K562 (cell line): Measurements from ENCODE around the gene MAZ. TPM values are rescaled to one million over a fixed set of nuclear protein-coding genes. Genes with fewer than 3 reads are reported as not detected.

ENCODE experiments used
- ATAC-seq: fragments of 200-7000 bp; cut with Tn5 transposase; 3 replicates; pipeline ENCODE4 v1.9.1; 2020; ENCODE audit warnings: moderate library complexity
- BruUV-seq: library from RNA; stranded (reverse); fragments of 400-500 nt; replicated peaks from 2 replicates; lab custom pipeline; 2021; lab: Mats Ljungman, UMichigan
- CTCF ChIA-PET: fragments of 300-600 bp; formaldehyde crosslinking; extraction: SDS; loops from one replicate; lab custom pipeline; 2021; ENCODE audit warnings: low intra/inter-chr PET ratio; lab: Yijun Ruan, JAX
- POLR2A ChIA-PET: fragments of 300-600, 350-650 bp; sonication (Branson Sonifier 250); formaldehyde crosslinking; extraction: SDS; loops from one replicate; lab custom pipeline; 2021; ENCODE audit warnings: antibody characterized with exemption, inconsistent platforms; lab: Yijun Ruan, JAX
- DNase-seq, 4 experiments: peaks; one replicate each; pipeline versions ENCODE4 v3.0.0 to v3.0.0-alpha.2; 2011 to 2018; ENCODE audit warnings: low spot score in 3 of 4, mixed read lengths in 3 of 4; ENCODE audit errors: extremely low read depth in 1 of 4
- FAIRE-seq: peaks from 2 replicates; lab custom pipeline; 2011; peaks lifted over from hg19 to GRCh38; lab: Jason Lieb, UNC
- H2AFZ ChIP-seq: 2 replicates; pipeline ENCODE4 v1.6.0; 2011; ENCODE audit warnings: low read depth, low read length, control low read depth, inconsistent platforms
- H3K27ac ChIP-seq: fragments of 200-600 bp; 3 replicates; pipeline ENCODE4 v1.8.0; 2011; ENCODE audit warnings: low read depth, mild to moderate bottlenecking, control low read depth, inconsistent platforms, low read length, moderate library complexity, mixed read lengths; ENCODE audit errors: extremely low read depth
- H3K27me3 ChIP-seq, 2 experiments: fragments of 300-600 bp in 1 of 2; 2 replicates in 1 of 2; 3 replicates in 1 of 2; pipeline versions ENCODE4 v1.6.0 to v1.8.0; 2011; ENCODE audit warnings: inconsistent platforms in 2 of 2, low read length in 2 of 2, mild to moderate bottlenecking in 1 of 2, mixed read lengths in 1 of 2, moderate library complexity in 1 of 2; ENCODE audit not compliant: control insufficient read depth in 2 of 2, insufficient read depth in 2 of 2
- H3K36me3 ChIP-seq: fragments of 300-600 bp; 3 replicates; pipeline ENCODE4 v1.8.0; 2011; ENCODE audit warnings: mild to moderate bottlenecking, low read length, inconsistent platforms; ENCODE audit not compliant: control insufficient read depth, insufficient read depth
- H3K4me1 ChIP-seq, 2 experiments: fragments of 200-600 bp in 1 of 2; replicated peaks in 1 of 2; 2 replicates in 1 of 2; 3 replicates in 1 of 2; pipeline versions ENCODE4 v1.5.1 to v1.8.0; 2011; ENCODE audit warnings: inconsistent platforms in 2 of 2, low read length in 2 of 2, mild to moderate bottlenecking in 1 of 2, mixed read lengths in 1 of 2, moderate library complexity in 1 of 2; ENCODE audit not compliant: control insufficient read depth in 2 of 2, insufficient read depth in 2 of 2
- H3K4me2 ChIP-seq: 2 replicates; pipeline ENCODE4 v1.6.1; 2011; ENCODE audit warnings: low read length, control low read depth, inconsistent platforms, mixed read lengths; ENCODE audit not compliant: insufficient read depth
- H3K4me3 ChIP-seq: fragments of 200-600 bp; sonication (generic), shearing (Covaris generic); 2 replicates; pipeline ENCODE4 v1.5.1; 2016; ENCODE audit warnings: control low read depth, inconsistent platforms
- H3K79me2 ChIP-seq: fragments of 200-600 bp; 3 replicates; pipeline ENCODE4 v1.8.0; 2011; ENCODE audit warnings: low read length, inconsistent platforms; ENCODE audit not compliant: control insufficient read depth, insufficient read depth
- H3K9ac ChIP-seq, 2 experiments: 2 replicates each; pipeline versions ENCODE4 v1.6.0 to v1.6.1; 2011; ENCODE audit warnings: low read depth in 2 of 2, low read length in 2 of 2, control low read depth in 1 of 2, inconsistent platforms in 1 of 2, mild to moderate bottlenecking in 1 of 2, mixed read lengths in 1 of 2; ENCODE audit not compliant: insufficient read depth in 1 of 2
- H3K9me1 ChIP-seq: one replicate; pipeline ENCODE4 v1.6.0; 2011; ENCODE audit warnings: inconsistent platforms, mild to moderate bottlenecking, low read length, moderate library complexity; ENCODE audit not compliant: control insufficient read depth, insufficient read depth
- H3K9me3 ChIP-seq: replicated peaks from 2 replicates; pipeline ENCODE4 v1.5.1; 2011; ENCODE audit warnings: low read depth, low read length, inconsistent platforms; ENCODE audit not compliant: control insufficient read depth, insufficient read depth
- H4K20me1 ChIP-seq: replicated peaks from 2 replicates; pipeline ENCODE4 v1.6.1; 2011; ENCODE audit warnings: low read length, inconsistent platforms, mixed read lengths; ENCODE audit not compliant: control insufficient read depth, insufficient read depth
- DIDO1 ChIP-seq: fragments of 450-650 bp; IDR thresholded peaks from 2 replicates; pipeline ENCODE4 v1.6.1; 2016; ENCODE audit warnings: low read depth, missing biosample characterization, missing genetic modification characterization
- WGBS: fragments of 100-300 bp; shearing (Covaris generic); methylation state at CpG from one replicate; pipeline ENCODE4 v1.1.6; 2016; ENCODE audit warnings: low coverage, mixed read lengths; ENCODE audit not compliant: insufficient coverage; ENCODE audit errors: missing lambda C conversion rate; 5-methylcytosine and 5-hydroxymethylcytosine counted together
- in situ Hi-C: fragments of 300-500 bp; cut with MboI; formaldehyde crosslinking; loops from 4 replicates; pipeline ENCODE4 v1.15.0; 2018; ENCODE audit warnings: inconsistent platforms, mixed read lengths
- intact Hi-C: fragments of 100-400 bp; cut with micrococcal nuclease; formaldehyde crosslinking; loops from 2 replicates; pipeline ENCODE4 v1.14.2; 2022
- polyA plus RNA-seq, 8 experiments: library from polyadenylated mRNA; depleted of rRNA in 4 of 8; stranded (reverse) in 5 of 8; unstranded in 3 of 8; fragments of >200 nt; fragmentation: Nextera tagmentation in 2 of 8; fragmentation: Illumina TruSeq in 1 of 8; extraction: Ambion mirVana in 2 of 8; extraction: Trizol in 1 of 8; gene quantifications; 2 replicates each; pipeline versions ENCODE4 v1.2.1 to v1.2.3, GENCODE V29; 2011 to 2014; ENCODE audit warnings: inconsistent platforms in 1 of 8, missing spikeins in 1 of 8
- total RNA-seq, 7 experiments: library from RNA; depleted of rRNA in 6 of 7; stranded (reverse); fragments of >200 nt in 6 of 7; fragmentation: Illumina TruSeq in 2 of 7; extraction: Trizol in 2 of 7; gene quantifications; 2 replicates each; pipeline versions ENCODE4 v1.2.1 to v1.2.3, GENCODE V29; 2011 to 2021; ENCODE audit warnings: low replicate concordance in 1 of 7
- TF ChIP-seq, protein P1 (sequence below), 2 experiments: fragments of 450-650 bp in 1 of 2; sonication (generic) in 1 of 2; formaldehyde crosslinking; conservative IDR thresholded peaks; 2 replicates each; pipeline versions ENCODE4 v1.4.0 to v1.8.1; 2020 to 2022; ENCODE audit warnings: mild to moderate bottlenecking in 1 of 2, missing genetic modification reagents in 1 of 2

The MAZ gene
- total and polyA plus RNA-seq, 9 of the 15 experiments (the other 6 are each of a cell fraction or from before 2014, with no cell fraction given) = 45.4 to 532 (median 250) TPM

DNA sequence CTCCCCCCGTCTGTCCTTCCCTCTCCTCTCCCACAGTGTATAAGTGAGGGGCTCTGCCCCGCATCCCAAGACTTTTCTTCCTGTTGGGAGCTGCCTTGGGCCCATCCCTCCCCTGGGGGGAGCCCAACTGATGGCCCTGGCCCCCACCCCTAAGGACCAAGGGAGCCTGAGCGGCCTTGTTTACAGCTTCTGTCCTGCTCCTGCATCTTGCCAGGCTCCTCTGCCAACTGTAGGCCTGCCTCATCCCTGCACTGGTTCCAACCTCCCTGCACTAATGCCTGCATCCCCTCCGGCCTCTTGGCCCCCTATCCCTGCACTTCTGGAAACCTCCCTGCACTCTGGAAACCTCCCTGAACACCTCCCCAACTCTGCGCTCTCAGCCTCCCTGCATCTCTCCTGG, 8.3 kb downstream of the MAZ start:
- intact Hi-C loops (loop anchor here (10.0 kb wide), 1 partner anchor 210 kb away; the partner anchor contains the start of gene C16orf92), in situ Hi-C loops (no loop called here)
- Histone ChIP-seq H3K4me2 (no peak overlapping the region), H3K27ac (no peak overlapping the region), H2AFZ (no peak overlapping the region), H3K27me3 (no peaks in the 10 kb centered on the region), H3K9me3 (no peaks in the 10 kb centered on the region), H3K79me2 (peaks cover 32% of the 10 kb centered on the region), H3K4me1 (peaks cover 31 to 75% of the 10 kb centered on the region in 2 experiments), H3K4me3 (no peak overlapping the region), H3K36me3 (peaks cover 31% of the 10 kb centered on the region), H4K20me1 (peaks cover 11% of the 10 kb centered on the region; the same call in 1 of the 2 replicates), H3K9me1 (no peaks in the 10 kb centered on the region), H3K9ac (peak overlapping the region in 1 of 2 experiments; percentile 37; a peak in 1 of 4 replicates)
- FAIRE-seq = no peak
- CTCF ChIA-PET = no interaction called here
- ATAC-seq = no peak
- POLR2A ChIA-PET = no interaction called here
- TF ChIP-seq DIDO1 (tag) = no peak
- TF ChIP-seq, protein P1, sequence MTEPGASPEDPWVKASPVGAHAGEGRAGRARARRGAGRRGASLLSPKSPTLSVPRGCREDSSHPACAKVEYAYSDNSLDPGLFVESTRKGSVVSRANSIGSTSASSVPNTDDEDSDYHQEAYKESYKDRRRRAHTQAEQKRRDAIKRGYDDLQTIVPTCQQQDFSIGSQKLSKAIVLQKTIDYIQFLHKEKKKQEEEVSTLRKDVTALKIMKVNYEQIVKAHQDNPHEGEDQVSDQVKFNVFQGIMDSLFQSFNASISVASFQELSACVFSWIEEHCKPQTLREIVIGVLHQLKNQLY (CRISPR knock-in tag; conservative IDR thresholded peaks at IDR 0.05) = no peak
- no TSS peak for BruUV-seq
- DNase-seq = no peak
- WGBS = 86% methylated on average over 3 of the region's 5 CpGs
